PC-3 (cell line): ENCODE results near the gene GPC3. TPM values are rescaled to one million over a fixed set of nuclear protein-coding genes. Genes with fewer than 3 reads are reported as not detected.

Experiments
- ATAC-seq: fragments of 200-7000 bp; cut with Tn5 transposase; 2 replicates; pipeline ENCODE4 v1.9.1; 2020; ENCODE audit warnings: mild to moderate bottlenecking, moderate library complexity
- BruUV-seq: library from RNA; stranded (reverse); fragments of 400-500 nt; replicated peaks from 2 replicates; lab custom pipeline; 2021; lab: Mats Ljungman, UMichigan
- CTCF ChIA-PET: fragments of 300-600 bp; sonication (Branson Sonifier 250); formaldehyde crosslinking; loops from one replicate; lab custom pipeline; 2022; ENCODE audit warnings: antibody characterized with exemption; lab: Charles Lee
- POLR2A ChIA-PET: fragments of 300-600 bp; sonication (Branson Sonifier 250); formaldehyde crosslinking; loops from one replicate; lab custom pipeline; 2022; ENCODE audit warnings: antibody characterized with exemption; ENCODE audit not compliant: unreplicated experiment; lab: Charles Lee
- DNase-seq: peaks from one replicate; pipeline ENCODE4 v3.0.0-alpha.2; 2015
- H2AFZ ChIP-seq: fragments of 300-600 bp; sonication (generic); 2 replicates; pipeline ENCODE4 v1.6.0; 2016; ENCODE audit warnings: antibody characterized with exemption, low read length
- H3F3A ChIP-seq: fragments of 300-600 bp; sonication (generic); one replicate; pipeline ENCODE4 v1.6.0; 2017; ENCODE audit warnings: antibody characterized with exemption, low read length, control low read depth, mild to moderate bottlenecking; ENCODE audit not compliant: unreplicated experiment
- H3K27ac ChIP-seq: fragments of 300-600 bp; sonication (generic); 2 replicates; pipeline ENCODE4 v1.5.1; 2016; ENCODE audit warnings: mild to moderate bottlenecking, low read length
- H3K27me3 ChIP-seq: fragments of 300-600 bp; sonication (generic); 2 replicates; pipeline ENCODE4 v1.6.1; 2016; ENCODE audit warnings: low read length, mixed read lengths
- H3K36me3 ChIP-seq: fragments of 300-600 bp; sonication (generic); 2 replicates; pipeline ENCODE4 v1.6.1; 2016; ENCODE audit warnings: low read depth, mixed run types, low read length, mixed read lengths
- H3K4me1 ChIP-seq: fragments of 300-600 bp; sonication (generic); 2 replicates; pipeline ENCODE4 v1.5.1; 2016; ENCODE audit warnings: low read length; ENCODE audit not compliant: insufficient read depth
- H3K4me2 ChIP-seq: fragments of 300-600 bp; sonication (generic); 2 replicates; pipeline ENCODE4 v1.6.0; 2016; ENCODE audit warnings: low read length
- H3K4me3 ChIP-seq: fragments of 300-600 bp; sonication (generic); 2 replicates; pipeline ENCODE4 v1.5.1; 2016; ENCODE audit warnings: mild to moderate bottlenecking, low read length, mixed read lengths
- H3K79me2 ChIP-seq: fragments of 300-600 bp; sonication (generic); 2 replicates; pipeline ENCODE4 v1.6.1; 2017; ENCODE audit warnings: low read length, mixed read lengths
- H3K9ac ChIP-seq: fragments of 300-600 bp; sonication (generic); 2 replicates; pipeline ENCODE4 v1.6.0; 2016; ENCODE audit warnings: mild to moderate bottlenecking, low read length
- H3K9me2 ChIP-seq: fragments of 300-600 bp; sonication (generic); replicated peaks from 2 replicates; pipeline ENCODE4 v1.6.1; 2016; ENCODE audit warnings: mixed run types, low read length, mixed read lengths
- H3K9me3 ChIP-seq: fragments of 300-600 bp; sonication (generic); 2 replicates; pipeline ENCODE4 v1.6.1; 2016; ENCODE audit warnings: low read length, mixed read lengths
- H4K20me1 ChIP-seq: fragments of 300-600 bp; sonication (generic); 2 replicates; pipeline ENCODE4 v1.6.1; 2016; ENCODE audit warnings: low read length, mixed read lengths
- EZH2 ChIP-seq: fragments of 300-600 bp; sonication (generic); IDR thresholded peaks from one replicate; pipeline ENCODE4 v1.6.1; 2017; ENCODE audit warnings: antibody characterized with exemption, mild to moderate bottlenecking, low read length; ENCODE audit not compliant: unreplicated experiment
- EZH2phosphoT487 ChIP-seq: fragments of 300-600 bp; sonication (generic); IDR thresholded peaks from 2 replicates; pipeline ENCODE4 v1.6.1; 2018; ENCODE audit warnings: mild to moderate bottlenecking, antibody characterized with exemption, low read length, borderline replicate concordance
- intact Hi-C: fragments of 100-400 bp; cut with micrococcal nuclease; formaldehyde crosslinking; loops from 2 replicates; pipeline ENCODE4 v1.9.0; 2023
- total RNA-seq: library from RNA; depleted of rRNA; stranded (reverse); fragments of >200 nt; gene quantifications from 2 replicates; pipeline ENCODE4 v1.2.3, GENCODE V29; 2014
- TF ChIP-seq, protein P1 (sequence below): fragments of 300-600 bp; sonication (generic); conservative IDR thresholded peaks from 2 replicates; pipeline ENCODE4 v1.5.1; 2017; ENCODE audit warnings: antibody characterized with exemption, low read depth, mild to moderate bottlenecking, low read length

The GPC3 gene
- total RNA-seq, 1 experiment from 2014 or later, result not detected

DNA sequence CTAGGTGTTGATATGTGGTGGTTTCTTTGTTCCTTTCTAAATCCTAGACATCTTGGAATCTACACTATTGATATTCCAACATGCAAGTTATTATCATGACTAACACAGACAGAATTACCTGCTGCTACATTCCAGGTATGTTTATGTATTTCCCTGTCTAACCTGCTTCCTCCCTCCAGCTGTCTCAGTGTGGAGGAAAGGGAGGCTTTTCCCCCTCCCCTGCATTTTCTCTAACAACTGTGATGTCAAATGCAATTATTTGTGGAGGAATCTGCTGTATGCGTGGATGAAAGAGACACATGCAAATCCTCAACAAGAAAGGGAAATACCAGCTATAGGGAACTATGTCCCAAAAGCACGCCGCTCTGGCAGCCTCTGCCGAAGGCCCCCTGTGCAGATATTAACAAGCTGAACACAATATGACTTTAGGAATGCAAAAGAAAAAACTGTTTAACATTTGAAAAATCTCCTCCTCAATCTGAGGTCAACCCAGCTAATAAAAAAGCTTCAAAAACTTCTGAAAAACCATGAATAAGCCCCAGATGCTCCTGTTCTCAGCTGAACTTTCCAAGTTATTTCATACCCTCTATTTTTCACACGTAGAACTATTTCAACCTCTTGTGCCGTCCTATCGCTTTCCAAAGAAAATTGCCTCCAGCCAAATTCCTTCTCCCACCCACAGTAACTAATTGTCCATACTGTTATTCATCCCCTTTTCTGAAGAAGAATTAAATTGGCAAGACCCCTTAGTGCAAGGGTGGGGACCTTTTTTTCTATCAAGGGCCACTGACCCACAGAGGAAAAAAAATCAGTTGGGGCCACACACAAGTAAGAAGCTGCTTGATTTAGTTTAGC, 345.0 kb downstream of the GPC3 start:
- H3K9me2 ChIP-seq, result no peaks in the 10 kb centered on the region
- peak overlapping the region; percentile 50 for H3K4me2 ChIP-seq
- no TSS peak for BruUV-seq
- DNase-seq (peak; percentile 58), ATAC-seq (no peak)
- H4K20me1 ChIP-seq, result no peaks in the 10 kb centered on the region
- ChIA-PET CTCF (no interaction called here), POLR2A (no interaction called here)
- H2AFZ ChIP-seq, result no peak overlapping the region
- no peaks in the 10 kb centered on the region for H3F3A ChIP-seq
- intact Hi-C loops, result no loop called here
- peak overlapping the region; percentile 93; the same call in 1 of the 2 replicates for H3K27ac ChIP-seq
- peaks cover 30% of the 10 kb centered on the region for H3K4me1 ChIP-seq
- H3K9ac ChIP-seq, result no peak overlapping the region
- TF ChIP-seq EZH2phosphoT487 (no peak), EZH2 (no peak)
- TF ChIP-seq, protein P1, sequence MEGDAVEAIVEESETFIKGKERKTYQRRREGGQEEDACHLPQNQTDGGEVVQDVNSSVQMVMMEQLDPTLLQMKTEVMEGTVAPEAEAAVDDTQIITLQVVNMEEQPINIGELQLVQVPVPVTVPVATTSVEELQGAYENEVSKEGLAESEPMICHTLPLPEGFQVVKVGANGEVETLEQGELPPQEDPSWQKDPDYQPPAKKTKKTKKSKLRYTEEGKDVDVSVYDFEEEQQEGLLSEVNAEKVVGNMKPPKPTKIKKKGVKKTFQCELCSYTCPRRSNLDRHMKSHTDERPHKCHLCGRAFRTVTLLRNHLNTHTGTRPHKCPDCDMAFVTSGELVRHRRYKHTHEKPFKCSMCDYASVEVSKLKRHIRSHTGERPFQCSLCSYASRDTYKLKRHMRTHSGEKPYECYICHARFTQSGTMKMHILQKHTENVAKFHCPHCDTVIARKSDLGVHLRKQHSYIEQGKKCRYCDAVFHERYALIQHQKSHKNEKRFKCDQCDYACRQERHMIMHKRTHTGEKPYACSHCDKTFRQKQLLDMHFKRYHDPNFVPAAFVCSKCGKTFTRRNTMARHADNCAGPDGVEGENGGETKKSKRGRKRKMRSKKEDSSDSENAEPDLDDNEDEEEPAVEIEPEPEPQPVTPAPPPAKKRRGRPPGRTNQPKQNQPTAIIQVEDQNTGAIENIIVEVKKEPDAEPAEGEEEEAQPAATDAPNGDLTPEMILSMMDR, result no peak
- no peaks in the 10 kb centered on the region for H3K27me3 ChIP-seq
- no peak overlapping the region for H3K4me3 ChIP-seq
- no peaks in the 10 kb centered on the region for H3K36me3 ChIP-seq
- H3K79me2 ChIP-seq, result no peaks in the 10 kb centered on the region
- H3K9me3 ChIP-seq, result no peaks in the 10 kb centered on the region

DNA sequence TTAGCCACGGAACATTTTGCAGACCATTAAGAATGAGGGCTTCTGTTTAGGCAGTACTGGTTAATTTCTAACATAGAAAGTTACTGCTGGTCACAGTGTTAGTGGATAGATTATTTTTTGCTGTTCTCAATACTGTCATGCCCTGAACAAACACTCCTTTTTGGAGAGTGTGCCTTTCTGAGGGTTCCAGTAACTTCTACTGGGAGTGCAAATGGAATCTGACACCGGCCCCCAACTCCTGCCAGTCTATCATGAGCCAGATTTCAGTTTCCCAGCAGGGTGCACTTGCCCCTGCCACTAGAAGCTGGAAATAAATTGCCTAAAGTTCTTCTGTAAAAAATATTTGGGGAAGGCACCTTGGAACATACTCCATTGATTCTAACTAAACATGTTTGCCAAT, 345.7 kb downstream of the GPC3 start:
- no peak for TF ChIP-seq EZH2
- no peak for TF ChIP-seq EZH2phosphoT487
- TF ChIP-seq, protein P1, result no peak
- CTCF ChIA-PET, result no interaction called here

DNA sequence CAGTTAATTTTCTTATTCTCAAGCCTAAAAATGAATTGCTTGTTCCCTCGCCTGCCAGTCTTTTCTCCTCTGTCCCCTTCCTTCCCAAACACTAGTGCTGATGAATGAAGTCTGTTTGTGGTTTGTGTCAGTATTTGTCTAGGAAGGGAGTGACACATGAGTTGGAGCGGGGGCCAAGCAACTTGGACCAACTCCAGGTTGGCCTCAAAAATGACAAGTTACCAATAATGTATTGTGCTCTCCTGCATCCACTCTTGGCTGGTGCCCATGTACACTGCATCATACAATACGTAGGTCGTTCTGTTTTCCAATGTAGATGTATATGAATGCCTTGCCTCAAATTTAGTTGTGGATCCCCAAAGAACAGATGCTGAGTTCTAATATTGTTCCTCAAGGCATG, 347.1 kb downstream of the GPC3 start:
- H3K4me1 ChIP-seq, result peaks cover 33% of the 10 kb centered on the region
- ATAC-seq (peak; percentile 90), DNase-seq (peak; percentile 96)
- H3K27me3 ChIP-seq, result no peaks in the 10 kb centered on the region
- TF ChIP-seq EZH2phosphoT487 (no peak), EZH2 (no peak)
- TF ChIP-seq, protein P1, result no peak
- peak overlapping the region; percentile 93 for H3K27ac ChIP-seq
- peak overlapping the region; percentile 63 for H3K9ac ChIP-seq
- no peaks in the 10 kb centered on the region for H3K9me2 ChIP-seq
- peak overlapping the region; percentile 83 for H3K4me2 ChIP-seq
- peak overlapping the region; percentile 47; the same call in 1 of the 2 replicates for H3K4me3 ChIP-seq
- ChIA-PET POLR2A (no interaction called here), CTCF (no interaction called here)
- intact Hi-C loops, result loop anchor here (1.0 to 5.0 kb wide), 3 partner anchors 41 to 94 kb away; no protein-coding TSS in a partner anchor
- no peaks in the 10 kb centered on the region for H4K20me1 ChIP-seq
- no TSS peak for BruUV-seq
- no peaks in the 10 kb centered on the region for H3K9me3 ChIP-seq
- H3K36me3 ChIP-seq, result no peaks in the 10 kb centered on the region
- H2AFZ ChIP-seq, result no peak overlapping the region
- no peaks in the 10 kb centered on the region for H3K79me2 ChIP-seq
- H3F3A ChIP-seq, result no peaks in the 10 kb centered on the region

More for the DNA sequence above, 345.7 kb downstream of the GPC3 start:
- intact Hi-C loops, result loop anchor here (2.0 to 5.0 kb wide), 2 partner anchors 42 to 59 kb away; no protein-coding TSS in a partner anchor
- ATAC-seq (no peak), DNase-seq (no peak)
- Histone ChIP-seq H3K9me3 (no peaks in the 10 kb centered on the region), H3K4me2 (peak overlapping the region; percentile 50), H4K20me1 (no peaks in the 10 kb centered on the region), H3K27me3 (no peaks in the 10 kb centered on the region), H2AFZ (no peak overlapping the region), H3K9me2 (no peaks in the 10 kb centered on the region), H3F3A (no peaks in the 10 kb centered on the region), H3K27ac (peak overlapping the region; percentile 93; the same call in 1 of the 2 replicates), H3K4me3 (no peak overlapping the region), H3K9ac (no peak overlapping the region), H3K79me2 (no peaks in the 10 kb centered on the region), H3K36me3 (no peaks in the 10 kb centered on the region), H3K4me1 (peaks cover 30% of the 10 kb centered on the region)
- POLR2A ChIA-PET, result no interaction called here
- no TSS peak for BruUV-seq
